Liver (tissue), 9 donors: ENCODE data around the gene MATN4. TPM values are rescaled to one million over a fixed set of nuclear protein-coding genes. Genes with fewer than 3 reads are reported as not detected.

Source experiments
- DNase-seq: peaks from one replicate; pipeline ENCODE4 v3.0.0-alpha.2; 2017; ENCODE audit warnings: low spot score
- H3K27ac ChIP-seq, 2 donors: one replicate each; pipeline ENCODE4 v1.7.0; 2013; ENCODE audit warnings: inconsistent platforms in 2 of 2, low read length in 2 of 2, control low read depth in 1 of 2, low read depth in 1 of 2, mild to moderate bottlenecking in 1 of 2
- H3K27me3 ChIP-seq, 4 donors: one replicate each; pipeline versions ENCODE4 v1.6.1 to v1.7.0; 2013; ENCODE audit warnings: low read length in 3 of 4, inconsistent platforms in 1 of 4, mild to moderate bottlenecking in 1 of 4, moderate library complexity in 1 of 4; ENCODE audit not compliant: control insufficient read depth in 4 of 4, insufficient read depth in 4 of 4
- H3K36me3 ChIP-seq, 4 donors: one replicate each; pipeline versions ENCODE4 v1.6.1 to v1.7.0; 2013; ENCODE audit warnings: low read length in 3 of 4, mild to moderate bottlenecking in 3 of 4, low read depth in 1 of 4, moderate library complexity in 1 of 4; ENCODE audit not compliant: control insufficient read depth in 4 of 4, insufficient read depth in 3 of 4
- H3K4me1 ChIP-seq, 4 donors: one replicate each; pipeline versions ENCODE4 v1.6.1 to v1.7.0; 2013; ENCODE audit warnings: low read length in 3 of 4, mild to moderate bottlenecking in 3 of 4, moderate library complexity in 1 of 4; ENCODE audit not compliant: control insufficient read depth in 4 of 4, insufficient read depth in 4 of 4
- H3K4me3 ChIP-seq, 3 donors: one replicate each; pipeline versions ENCODE4 v1.6.1 to v1.7.0; 2013; ENCODE audit warnings: low read length in 3 of 3, control low read depth in 1 of 3, low read depth in 1 of 3, mild to moderate bottlenecking in 1 of 3
- H3K9ac ChIP-seq, 2 donors: one replicate each; pipeline ENCODE4 v1.7.0; 2013; ENCODE audit warnings: low read length in 2 of 2, mild to moderate bottlenecking in 2 of 2, moderate library complexity in 2 of 2, control low read depth in 1 of 2, low read depth in 1 of 2
- H3K9me3 ChIP-seq, 4 donors: one replicate each; pipeline versions ENCODE4 v1.6.1 to v1.7.0; 2013; ENCODE audit warnings: low read length in 3 of 4; ENCODE audit not compliant: control insufficient read depth in 4 of 4
- CTCF ChIP-seq: fragments of 150-350 bp; IDR thresholded peaks from 2 replicates; pipeline ENCODE4 v1.5.1; 2017; ENCODE audit warnings: improper control_type of control experiment, low read depth, low read length; ENCODE audit not compliant: missing input control
- EGR1 ChIP-seq, 2 donors: IDR thresholded peaks; 2 replicates each; pipeline ENCODE4 v1.6.1; 2016 to 2018; ENCODE audit warnings: antibody characterized with exemption in 2 of 2, low read depth in 2 of 2
- FOXA1 ChIP-seq: IDR thresholded peaks from 2 replicates; pipeline ENCODE4 v1.6.1; 2016; ENCODE audit warnings: antibody characterized with exemption
- FOXA2 ChIP-seq: IDR thresholded peaks from 2 replicates; pipeline ENCODE4 v1.6.1; 2016; ENCODE audit warnings: antibody characterized with exemption
- GABPA ChIP-seq, 2 donors: IDR thresholded peaks in 1 of 2; conservative IDR thresholded peaks in 1 of 2; 2 replicates each; pipeline ENCODE4 v1.6.1; 2016; ENCODE audit warnings: antibody characterized with exemption in 2 of 2, mild to moderate bottlenecking in 1 of 2, moderate library complexity in 1 of 2
- HNF4A ChIP-seq, 2 donors: conservative IDR thresholded peaks; 2 replicates each; pipeline ENCODE4 v1.6.1; 2016; ENCODE audit warnings: antibody characterized with exemption in 2 of 2, mild to moderate bottlenecking in 2 of 2
- HNF4G ChIP-seq: IDR thresholded peaks from 2 replicates; pipeline ENCODE4 v1.6.1; 2016; ENCODE audit warnings: antibody characterized with exemption
- JUND ChIP-seq, 2 donors: IDR thresholded peaks; 2 replicates each; pipeline ENCODE4 v1.6.1; 2016; ENCODE audit warnings: antibody characterized with exemption in 2 of 2
- NR2F2 ChIP-seq: IDR thresholded peaks from 2 replicates; pipeline ENCODE4 v1.6.1; 2016; ENCODE audit warnings: antibody characterized with exemption
- RAD21 ChIP-seq, 2 donors: IDR thresholded peaks; 2 replicates each; pipeline ENCODE4 v1.6.1; 2016; ENCODE audit warnings: antibody characterized with exemption in 2 of 2, mild to moderate bottlenecking in 2 of 2
- REST ChIP-seq: IDR thresholded peaks from 2 replicates; pipeline ENCODE4 v1.6.1; 2016; ENCODE audit warnings: antibody characterized with exemption, mild to moderate bottlenecking
- RXRA ChIP-seq, 2 donors: IDR thresholded peaks; 2 replicates each; pipeline ENCODE4 v1.6.1; 2017 to 2018; ENCODE audit warnings: antibody characterized with exemption in 2 of 2, mild to moderate bottlenecking in 1 of 2
- SP1 ChIP-seq: IDR thresholded peaks from 2 replicates; pipeline ENCODE4 v1.6.1; 2018; ENCODE audit warnings: antibody characterized with exemption, mild to moderate bottlenecking
- TAF1 ChIP-seq: conservative IDR thresholded peaks from 2 replicates; pipeline ENCODE4 v1.6.1; 2016; ENCODE audit warnings: antibody characterized with exemption, mild to moderate bottlenecking
- YY1 ChIP-seq: IDR thresholded peaks from 2 replicates; pipeline ENCODE4 v1.6.1; 2016; ENCODE audit warnings: antibody characterized with exemption, mild to moderate bottlenecking
- WGBS: extraction: QIAGEN DNeasy Blood & Tissue Kit; methylation state at CpG from one replicate; pipeline ENCODE4 v1.1.7; 2013; 5-methylcytosine and 5-hydroxymethylcytosine counted together
- polyA plus RNA-seq, 2 donors: library from polyadenylated mRNA; stranded (reverse) in 1 of 2; unstranded in 1 of 2; fragments of 200-250 nt in 1 of 2; fragments of >200 nt in 1 of 2; fragmentation: Nextera tagmentation in 1 of 2; extraction: Ambion mirVana in 1 of 2; gene quantifications; one replicate each; pipeline versions ENCODE4 v1.2.1 to v1.2.3, GENCODE V29; 2013 to 2015
- total RNA-seq, 2 donors: library from RNA; depleted of rRNA; stranded (reverse); fragments of >200 nt; gene quantifications; one replicate each; pipeline ENCODE4 v1.2.3, GENCODE V29; 2014
- TF ChIP-seq, protein P1 (sequence below): IDR thresholded peaks from 2 replicates; pipeline ENCODE4 v1.6.1; 2016; ENCODE audit warnings: antibody characterized with exemption
- TF ChIP-seq, protein P2 (sequence below): IDR thresholded peaks from 2 replicates; pipeline ENCODE4 v1.6.1; 2016; ENCODE audit warnings: antibody characterized with exemption
- TF ChIP-seq, protein P3 (sequence below): IDR thresholded peaks from 2 replicates; pipeline ENCODE4 v1.6.1; 2016; ENCODE audit warnings: antibody characterized with exemption
- donor health status: healthy.
- donor health status: healthy.
- donor health status: healthy.
- donor health status: healthy.
- donor health status: healthy.

The MATN4 gene
- total and polyA plus RNA-seq, 4 donors: 0.05 TPM; not detected in 3

GRCh38 chr20:45336530-45337366, 28.6 kb upstream of the MATN4 start:
- no peak for DNase-seq
- Histone ChIP-seq H3K4me3 (no peak overlapping the region), H3K9ac (peak overlapping the region in 1 of 2 donors; percentile 21), H3K36me3 (peaks cover 2 to 39% (median 22%) of the 10 kb centered on the region in 4 donors), H3K27me3 (no peaks in the 10 kb centered on the region), H3K4me1 (peaks cover 18 to 59% (median 51%) of the 10 kb centered on the region in 4 donors), H3K27ac (peak overlapping the region; percentile 81 to 97), H3K9me3 (no peaks in the 10 kb centered on the region)
- TF ChIP-seq RXRA (IDR thresholded peaks at IDR 0.05): peak; percentile 57 to 82
- no peak for TF ChIP-seq FOXA2
- TF ChIP-seq GABPA (IDR thresholded peaks at IDR 0.05 in 1 of 2, conservative IDR thresholded peaks at IDR 0.05 in 1 of 2): no peak
- TF ChIP-seq YY1: peak; percentile 13
- TF ChIP-seq, protein P1, sequence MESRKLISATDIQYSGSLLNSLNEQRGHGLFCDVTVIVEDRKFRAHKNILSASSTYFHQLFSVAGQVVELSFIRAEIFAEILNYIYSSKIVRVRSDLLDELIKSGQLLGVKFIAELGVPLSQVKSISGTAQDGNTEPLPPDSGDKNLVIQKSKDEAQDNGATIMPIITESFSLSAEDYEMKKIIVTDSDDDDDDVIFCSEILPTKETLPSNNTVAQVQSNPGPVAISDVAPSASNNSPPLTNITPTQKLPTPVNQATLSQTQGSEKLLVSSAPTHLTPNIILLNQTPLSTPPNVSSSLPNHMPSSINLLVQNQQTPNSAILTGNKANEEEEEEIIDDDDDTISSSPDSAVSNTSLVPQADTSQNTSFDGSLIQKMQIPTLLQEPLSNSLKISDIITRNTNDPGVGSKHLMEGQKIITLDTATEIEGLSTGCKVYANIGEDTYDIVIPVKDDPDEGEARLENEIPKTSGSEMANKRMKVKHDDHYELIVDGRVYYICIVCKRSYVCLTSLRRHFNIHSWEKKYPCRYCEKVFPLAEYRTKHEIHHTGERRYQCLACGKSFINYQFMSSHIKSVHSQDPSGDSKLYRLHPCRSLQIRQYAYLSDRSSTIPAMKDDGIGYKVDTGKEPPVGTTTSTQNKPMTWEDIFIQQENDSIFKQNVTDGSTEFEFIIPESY: no peak
- TF ChIP-seq CTCF: no peak
- peak; percentile 77 to 84 for TF ChIP-seq HNF4A (conservative IDR thresholded peaks at IDR 0.05)
- no peak for TF ChIP-seq NR2F2
- peak in 1 of 2 donors; percentile 69 for TF ChIP-seq JUND (IDR thresholded peaks at IDR 0.05)
- peak; percentile 78 for TF ChIP-seq SP1
- TF ChIP-seq EGR1 (IDR thresholded peaks at IDR 0.05; ENCODE audit: low read depth in 2 of 2): peak in 1 of 2 donors; percentile 52
- TF ChIP-seq FOXA1: no peak
- peak; percentile 51 to 52 for TF ChIP-seq RAD21 (IDR thresholded peaks at IDR 0.05)
- peak; percentile 55 for TF ChIP-seq REST
- TF ChIP-seq TAF1: no peak
- TF ChIP-seq HNF4G: peak; percentile 14
- TF ChIP-seq, protein P2, sequence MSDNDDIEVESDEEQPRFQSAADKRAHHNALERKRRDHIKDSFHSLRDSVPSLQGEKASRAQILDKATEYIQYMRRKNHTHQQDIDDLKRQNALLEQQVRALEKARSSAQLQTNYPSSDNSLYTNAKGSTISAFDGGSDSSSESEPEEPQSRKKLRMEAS: no peak
- TF ChIP-seq, protein P3, sequence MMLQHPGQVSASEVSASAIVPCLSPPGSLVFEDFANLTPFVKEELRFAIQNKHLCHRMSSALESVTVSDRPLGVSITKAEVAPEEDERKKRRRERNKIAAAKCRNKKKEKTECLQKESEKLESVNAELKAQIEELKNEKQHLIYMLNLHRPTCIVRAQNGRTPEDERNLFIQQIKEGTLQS: peak; percentile 7
- whole genome bisulfite sequencing: 41% methylated on average over 11 of the region's 11 CpGs
